Keratinocyte (primary cell): ENCODE data around the gene CDK5RAP3.

ENCODE experiments used
- CTCF ChIP-seq, 3 experiments: IDR thresholded peaks in 1 of 3; conservative IDR thresholded peaks in 1 of 3; optimal IDR thresholded peaks in 1 of 3; 2 replicates in 2 of 3; 3 replicates in 1 of 3; pipeline versions ENCODE3 to v1.5.1; 2011; ENCODE audit warnings: low read length in 3 of 3, mild to moderate bottlenecking in 3 of 3, moderate library complexity in 2 of 3, control low read depth in 1 of 3, inconsistent platforms in 1 of 3; ENCODE audit not compliant: insufficient read depth in 2 of 3; ENCODE audit errors: extremely low read depth in 1 of 3
- EZH2 ChIP-seq: IDR thresholded peaks from one replicate; pipeline ENCODE4 v1.6.1; 2012; ENCODE audit warnings: inconsistent platforms, mild to moderate bottlenecking, low read length, moderate library complexity

GRCh38 chr17:47935961-47936360, 35.0 kb upstream of the CDK5RAP3 start:
- no peak for TF ChIP-seq CTCF (optimal IDR thresholded peaks at IDR 0.05 in 1 of 3, IDR thresholded peaks at IDR 0.05 in 1 of 3, conservative IDR thresholded peaks at IDR 0.05 in 1 of 3; ENCODE audit: extremely low read depth in 1 of 3, insufficient read depth in 2 of 3, low read length in 3 of 3)
- no peak for TF ChIP-seq EZH2
